ENCODE measurements around the gene S100PBP.

The S100PBP gene

DNA sequence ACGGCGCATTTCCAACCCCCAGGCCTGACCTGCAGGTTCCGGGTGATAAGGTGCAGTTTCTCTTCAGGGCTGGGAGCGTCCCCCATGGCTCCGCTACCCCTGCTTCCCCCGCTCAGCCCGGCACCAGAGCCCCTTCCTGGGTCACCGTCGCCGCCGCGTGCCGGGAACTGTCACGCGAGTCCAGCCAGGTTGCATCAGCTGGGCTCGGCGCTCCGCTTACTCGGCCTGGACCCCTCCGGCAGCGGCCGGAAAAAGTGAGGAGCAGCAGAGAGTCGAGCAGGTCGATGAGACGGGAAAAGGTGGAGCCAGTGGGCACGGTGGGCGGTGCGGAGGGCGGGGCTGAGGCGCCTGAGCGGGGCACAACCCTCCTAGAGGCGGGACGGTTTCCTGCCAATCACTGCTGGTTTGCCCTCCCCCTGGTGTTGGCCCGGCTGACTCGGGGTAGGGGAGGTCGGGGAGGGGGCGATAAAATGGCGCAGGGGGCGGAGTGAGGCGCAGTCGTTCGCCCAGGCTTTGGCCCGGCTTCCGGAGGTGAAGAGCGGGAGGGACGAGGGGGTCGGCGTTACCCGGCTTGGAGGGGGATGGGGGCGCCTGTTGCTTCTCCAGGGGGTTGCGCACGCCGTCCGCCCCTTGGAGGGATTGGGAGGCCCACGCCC lies at the start of gene S100PBP, which contains the start of gene YARS1:
S100PBP (plus strand) TSS at position 495 of the 656 bp plus-strand sequence. CDS start 8,447 bp downstream, outside the sequence.
YARS1 (minus strand) TSS at position 200 of the 656 bp plus-strand sequence; CDS start at position 86, 114 bp downstream.
- DNase-seq, result peak; percentile 98

DNA sequence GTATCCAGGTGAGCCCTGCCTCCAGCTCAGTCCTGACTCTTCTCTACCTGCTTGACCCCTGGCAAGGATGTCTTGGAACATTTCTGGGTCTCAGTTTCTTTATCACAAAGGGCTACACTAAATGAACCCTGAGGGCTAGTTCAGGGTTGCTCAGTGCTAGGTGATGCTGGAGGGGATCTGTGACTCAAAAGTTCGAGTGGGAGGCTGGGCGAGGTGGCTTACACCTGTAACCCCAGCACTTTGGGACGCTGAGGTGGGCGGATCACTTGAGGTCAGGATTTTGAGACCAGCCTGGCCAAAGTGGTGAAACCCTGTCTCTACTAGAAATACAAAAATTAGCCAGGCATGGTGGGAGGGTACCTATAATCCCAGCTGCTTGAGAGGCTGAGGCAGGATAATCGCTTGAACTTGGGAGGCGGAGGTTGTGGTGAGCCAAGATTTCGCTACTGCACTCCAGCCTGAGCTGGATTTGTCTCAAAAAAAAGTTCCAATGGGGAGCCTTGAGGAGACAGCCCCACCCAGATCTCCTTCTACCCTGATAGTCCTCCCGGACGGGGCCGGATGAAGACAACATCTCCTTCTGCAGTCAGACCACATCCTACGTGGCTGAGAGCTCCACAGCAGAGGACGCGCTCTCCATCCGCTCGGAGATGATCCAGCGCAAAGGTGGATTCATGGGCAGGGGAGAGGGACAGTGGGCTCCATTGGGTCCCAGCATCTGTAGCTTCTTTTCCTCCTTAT lies 49.2 kb upstream of the S100PBP start:
- no peak for DNase-seq

DNA sequence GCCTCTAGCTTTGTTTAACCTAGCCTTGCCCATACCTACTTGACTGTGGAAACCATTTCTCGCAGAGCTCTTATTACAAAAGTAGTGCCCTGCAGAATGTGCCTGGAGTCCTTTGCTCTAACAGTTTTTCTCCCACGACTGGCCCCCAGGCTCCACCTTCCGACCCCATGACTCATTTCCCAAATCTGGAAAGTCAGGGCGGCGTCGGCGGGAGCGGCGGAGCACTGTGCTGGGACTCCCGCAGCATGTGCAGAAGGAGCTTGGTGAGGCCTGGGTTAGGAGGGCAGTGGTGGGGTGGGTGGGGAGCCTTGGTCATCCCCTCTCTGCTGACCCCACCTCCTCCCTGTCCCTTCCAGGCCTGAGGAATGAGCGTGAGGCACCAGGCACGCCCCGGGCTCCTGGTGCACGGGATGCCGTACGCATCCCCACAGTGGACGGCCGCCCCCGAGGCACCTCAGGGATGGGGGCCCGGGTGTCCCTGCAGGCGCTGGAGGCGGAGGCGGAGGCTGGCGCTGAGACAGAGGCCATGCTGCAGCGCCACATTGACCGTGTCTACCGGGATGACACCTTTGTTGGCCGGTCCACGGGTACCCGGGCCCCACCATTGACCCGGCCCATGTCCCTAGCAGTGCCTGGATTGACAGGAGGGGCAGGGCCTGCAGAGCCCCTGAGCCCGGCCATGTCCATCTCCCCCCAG lies 47.8 kb upstream of the S100PBP start:
- peak; percentile 27 for DNase-seq

DNA sequence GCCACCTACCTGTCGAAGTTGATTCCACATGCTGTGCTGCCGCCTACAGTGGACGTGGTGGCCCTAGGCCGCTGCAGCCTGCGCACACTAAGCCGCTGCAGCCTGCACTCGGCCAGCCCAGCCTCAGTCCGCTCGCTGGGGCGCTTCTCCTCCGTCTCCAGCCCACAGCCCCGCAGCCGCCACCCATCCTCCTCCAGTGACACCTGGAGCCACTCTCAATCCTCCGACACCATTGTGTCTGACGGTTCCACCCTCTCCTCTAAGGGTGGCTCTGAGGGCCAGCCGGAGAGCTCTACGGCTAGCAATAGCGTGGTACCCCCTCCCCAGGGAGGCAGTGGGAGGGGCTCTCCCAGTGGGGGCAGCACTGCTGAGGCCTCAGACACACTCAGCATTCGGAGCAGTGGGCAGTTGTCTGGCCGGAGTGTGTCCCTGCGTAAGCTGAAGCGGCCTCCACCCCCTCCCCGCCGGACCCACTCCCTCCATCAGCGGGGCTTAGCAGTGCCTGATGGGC lies 47.2 kb upstream of the S100PBP start:
- no peak for DNase-seq

DNA sequence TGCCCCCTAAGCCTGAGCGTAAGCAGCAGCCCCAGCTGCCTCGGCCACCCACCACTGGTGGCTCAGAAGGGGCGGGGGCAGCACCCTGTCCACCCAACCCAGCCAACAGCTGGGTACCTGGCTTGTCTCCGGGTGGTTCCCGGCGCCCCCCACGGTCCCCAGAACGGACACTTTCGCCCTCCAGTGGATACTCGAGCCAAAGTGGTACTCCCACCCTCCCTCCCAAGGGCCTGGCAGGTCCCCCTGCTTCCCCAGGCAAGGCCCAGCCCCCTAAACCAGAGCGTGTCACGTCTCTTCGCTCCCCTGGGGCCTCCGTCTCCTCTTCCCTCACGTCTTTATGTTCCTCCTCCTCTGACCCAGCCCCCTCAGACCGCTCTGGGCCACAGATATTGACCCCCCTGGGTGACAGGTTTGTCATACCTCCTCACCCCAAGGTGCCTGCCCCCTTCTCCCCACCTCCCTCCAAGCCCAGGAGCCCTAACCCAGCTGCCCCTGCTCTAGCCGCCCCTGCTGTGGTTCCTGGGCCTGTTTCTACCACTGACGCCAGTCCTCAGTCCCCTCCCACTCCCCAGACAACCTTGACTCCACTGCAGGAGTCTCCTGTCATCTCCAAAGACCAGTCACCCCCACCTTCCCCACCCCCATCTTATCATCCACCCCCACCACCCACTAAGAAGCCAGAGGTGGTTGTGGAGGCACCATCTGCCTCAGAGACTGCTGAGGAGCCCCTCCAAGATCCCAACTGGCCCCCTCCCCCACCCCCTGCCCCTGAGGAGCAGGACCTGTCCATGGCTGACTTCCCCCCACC lies 46.5 kb upstream of the S100PBP start:
- no peak for DNase-seq

DNA sequence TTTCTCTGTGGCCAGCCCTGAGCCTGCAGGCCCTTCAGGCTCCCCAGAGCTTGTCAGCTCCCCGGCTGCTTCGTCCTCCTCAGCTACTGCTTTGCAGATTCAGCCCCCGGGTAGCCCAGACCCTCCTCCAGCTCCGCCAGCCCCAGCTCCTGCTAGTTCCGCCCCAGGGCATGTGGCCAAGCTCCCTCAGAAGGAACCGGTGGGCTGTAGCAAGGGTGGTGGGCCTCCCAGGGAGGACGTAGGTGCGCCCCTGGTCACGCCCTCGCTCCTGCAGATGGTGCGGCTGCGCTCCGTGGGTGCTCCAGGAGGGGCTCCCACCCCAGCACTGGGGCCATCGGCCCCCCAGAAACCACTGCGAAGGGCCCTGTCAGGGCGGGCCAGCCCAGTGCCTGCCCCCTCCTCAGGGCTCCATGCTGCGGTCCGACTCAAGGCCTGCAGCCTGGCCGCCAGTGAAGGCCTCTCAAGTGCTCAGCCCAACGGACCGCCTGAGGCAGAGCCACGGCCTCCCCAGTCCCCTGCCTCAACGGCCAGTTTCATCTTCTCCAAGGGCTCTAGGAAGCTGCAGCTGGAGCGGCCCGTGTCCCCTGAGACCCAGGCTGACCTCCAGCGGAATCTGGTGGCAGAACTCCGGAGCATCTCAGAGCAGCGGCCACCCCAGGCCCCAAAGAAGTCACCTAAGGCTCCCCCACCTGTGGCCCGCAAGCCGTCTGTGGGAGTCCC lies 45.7 kb upstream of the S100PBP start:
- DNase-seq, result no peak

DNA sequence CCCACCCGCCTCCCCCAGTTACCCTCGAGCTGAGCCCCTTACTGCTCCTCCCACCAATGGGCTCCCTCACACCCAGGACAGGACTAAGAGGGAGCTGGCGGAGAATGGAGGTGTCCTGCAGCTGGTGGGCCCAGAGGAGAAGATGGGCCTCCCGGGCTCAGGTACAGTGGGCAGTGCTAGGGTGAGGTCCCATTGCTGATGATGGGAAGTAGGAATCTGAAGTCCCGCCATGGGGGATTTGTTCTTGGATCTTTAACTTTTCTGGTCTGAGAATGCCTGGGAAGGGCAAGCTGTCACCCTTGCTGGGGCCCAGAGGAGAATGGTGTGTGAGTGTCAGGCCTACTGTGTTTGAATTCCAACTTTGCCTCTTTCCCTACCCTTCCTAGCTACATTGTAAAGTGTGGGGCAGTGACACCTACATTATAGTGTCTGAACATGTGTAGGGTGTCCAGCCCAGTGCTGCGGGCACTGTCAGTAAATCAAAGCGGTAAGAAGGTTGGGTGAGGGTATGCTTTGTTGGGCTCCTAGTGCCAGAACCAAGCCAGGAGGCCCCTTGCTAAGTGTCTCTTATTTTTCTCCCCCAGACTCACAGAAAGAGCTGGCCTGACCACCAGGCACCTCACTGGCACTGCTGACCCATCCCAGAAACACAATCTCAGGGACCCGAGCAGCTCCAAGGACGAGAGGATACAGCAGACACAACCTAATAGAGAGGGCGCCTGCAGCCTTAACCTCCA lies 45.0 kb upstream of the S100PBP start:
- no peak for DNase-seq

DNA sequence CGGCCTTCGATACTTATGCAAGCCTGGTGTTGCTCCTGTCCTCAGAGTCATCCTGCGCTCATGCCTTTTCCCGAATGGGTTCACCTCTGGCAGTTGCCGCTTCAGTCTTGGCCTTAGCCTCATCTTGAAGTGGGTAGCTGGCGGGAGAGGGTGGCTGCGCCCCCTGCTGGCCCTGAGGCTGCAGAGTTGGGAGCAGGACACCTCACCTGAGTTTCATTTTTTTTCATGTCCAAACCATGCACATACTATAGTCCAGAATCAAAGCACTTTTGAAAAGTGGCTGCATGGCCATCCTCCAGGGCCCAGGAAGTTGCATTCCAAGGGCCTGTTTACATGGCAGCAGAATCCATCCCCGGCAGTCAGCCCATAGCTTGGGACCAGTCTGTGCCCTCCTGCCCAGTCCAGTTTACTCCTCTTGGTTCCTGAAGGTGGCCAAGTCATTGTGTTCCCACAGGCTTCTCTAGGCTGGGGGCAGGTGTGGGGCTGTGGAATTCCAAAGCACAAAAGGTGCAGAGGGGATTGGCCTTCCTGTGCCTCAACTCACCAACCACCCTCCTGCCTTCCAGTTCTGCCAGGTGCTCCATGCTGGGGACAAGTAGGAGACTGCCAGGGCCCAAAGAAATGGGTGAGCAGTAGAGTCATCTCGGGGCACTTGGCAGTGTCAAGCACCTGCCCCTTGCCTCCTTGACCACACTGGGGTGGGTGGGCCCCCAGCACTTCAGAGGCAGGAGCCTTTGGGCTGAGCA lies 44.3 kb upstream of the S100PBP start:
- peak; percentile 55 for DNase-seq

DNA sequence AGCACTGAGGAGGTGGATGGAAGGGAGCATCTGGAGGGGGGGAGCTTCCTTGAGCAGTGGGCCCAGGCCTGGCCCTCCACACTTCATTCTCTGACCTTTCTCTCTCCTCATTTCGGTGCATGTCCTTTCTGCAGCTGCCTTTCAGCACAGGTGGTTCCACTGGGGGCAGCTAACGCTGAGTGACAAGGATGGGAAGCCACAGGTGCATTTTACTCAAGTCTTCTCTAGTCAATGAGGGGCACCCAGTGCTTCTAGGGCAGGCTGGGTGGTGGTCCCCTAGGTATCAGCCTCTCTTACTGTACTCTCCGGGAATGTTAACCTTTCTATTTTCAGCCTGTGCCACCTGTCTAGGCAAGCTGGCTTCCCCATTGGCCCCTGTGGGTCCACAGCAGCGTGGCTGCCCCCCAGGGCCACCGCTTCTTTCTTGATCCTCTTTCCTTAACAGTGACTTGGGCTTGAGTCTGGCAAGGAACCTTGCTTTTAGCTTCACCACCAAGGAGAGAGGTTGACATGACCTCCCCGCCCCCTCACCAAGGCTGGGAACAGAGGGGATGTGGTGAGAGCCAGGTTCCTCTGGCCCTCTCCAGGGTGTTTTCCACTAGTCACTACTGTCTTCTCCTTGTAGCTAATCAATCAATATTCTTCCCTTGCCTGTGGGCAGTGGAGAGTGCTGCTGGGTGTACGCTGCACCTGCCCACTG lies 43.5 kb upstream of the S100PBP start:
- DNase-seq, result no peak

DNA sequence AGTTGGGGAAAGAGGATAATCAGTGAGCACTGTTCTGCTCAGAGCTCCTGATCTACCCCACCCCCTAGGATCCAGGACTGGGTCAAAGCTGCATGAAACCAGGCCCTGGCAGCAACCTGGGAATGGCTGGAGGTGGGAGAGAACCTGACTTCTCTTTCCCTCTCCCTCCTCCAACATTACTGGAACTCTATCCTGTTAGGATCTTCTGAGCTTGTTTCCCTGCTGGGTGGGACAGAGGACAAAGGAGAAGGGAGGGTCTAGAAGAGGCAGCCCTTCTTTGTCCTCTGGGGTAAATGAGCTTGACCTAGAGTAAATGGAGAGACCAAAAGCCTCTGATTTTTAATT lies 43.0 kb upstream of the S100PBP start:
- no peak for DNase-seq

DNA sequence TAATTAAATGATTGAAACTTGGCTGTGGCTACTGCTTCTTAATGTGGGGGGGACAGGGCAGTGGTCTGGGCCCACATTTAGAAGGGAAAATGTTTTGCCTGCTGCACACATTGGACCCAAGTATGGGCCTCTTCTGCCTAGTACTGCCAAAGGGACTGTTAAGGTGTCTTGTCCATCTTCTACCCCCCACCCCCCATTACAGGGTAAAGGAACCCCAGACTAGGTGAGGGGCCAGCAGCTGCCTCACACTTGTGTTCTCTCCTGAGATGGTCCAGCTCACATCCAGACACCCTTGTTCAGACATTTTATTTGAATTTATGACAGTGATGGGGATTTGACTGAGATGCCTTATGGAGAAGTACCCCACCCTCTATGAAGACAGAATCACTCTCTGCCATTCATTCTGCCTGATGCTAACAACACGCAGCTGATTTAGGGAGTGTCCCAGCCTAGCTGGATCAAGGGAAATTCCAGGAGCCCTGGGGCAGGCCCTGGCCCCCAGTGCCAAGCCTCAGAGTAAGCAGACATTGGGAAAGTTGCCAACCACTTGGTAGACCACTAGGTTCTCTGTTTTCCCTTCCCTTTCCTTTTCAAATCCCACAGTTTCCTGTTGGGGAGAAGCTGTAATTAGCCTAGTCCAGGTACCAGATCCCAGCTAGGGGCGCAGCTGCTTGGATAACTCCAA lies 42.4 kb upstream of the S100PBP start:
- no peak for DNase-seq

DNA sequence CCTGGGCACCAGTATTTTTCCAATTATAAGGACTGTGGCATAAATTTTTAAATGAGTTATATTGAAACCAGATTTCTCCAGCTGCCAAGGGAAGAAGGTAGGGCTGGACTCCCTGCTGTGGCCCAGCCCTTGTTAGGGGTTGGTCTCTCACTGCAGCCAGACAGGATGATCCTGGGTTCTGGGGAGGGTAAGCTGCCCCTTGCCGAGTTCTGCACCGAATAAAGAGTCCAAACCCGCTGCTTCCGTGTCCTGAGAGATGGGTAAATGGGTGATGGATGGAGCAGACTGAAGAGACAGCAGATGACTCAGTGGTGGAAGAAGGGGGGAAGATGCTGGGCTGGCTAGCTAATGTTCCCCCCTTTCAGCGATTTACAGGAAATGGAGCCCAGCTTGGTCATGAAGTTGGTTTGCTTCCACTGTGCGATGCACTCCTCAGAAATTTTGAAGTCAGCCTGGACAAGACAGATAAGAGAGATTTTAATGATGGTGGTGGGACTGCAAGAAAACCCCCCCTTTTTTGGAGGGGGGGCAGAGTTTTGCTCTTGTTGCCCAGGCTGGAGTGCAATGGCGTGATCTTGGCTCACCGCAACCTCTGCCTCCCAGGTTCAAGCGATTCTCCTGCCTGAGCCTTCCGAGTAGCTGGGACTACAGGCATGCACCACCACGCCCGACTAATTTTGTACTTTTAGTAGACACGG lies 41.7 kb upstream of the S100PBP start:
- peak; percentile 37 for DNase-seq

DNA sequence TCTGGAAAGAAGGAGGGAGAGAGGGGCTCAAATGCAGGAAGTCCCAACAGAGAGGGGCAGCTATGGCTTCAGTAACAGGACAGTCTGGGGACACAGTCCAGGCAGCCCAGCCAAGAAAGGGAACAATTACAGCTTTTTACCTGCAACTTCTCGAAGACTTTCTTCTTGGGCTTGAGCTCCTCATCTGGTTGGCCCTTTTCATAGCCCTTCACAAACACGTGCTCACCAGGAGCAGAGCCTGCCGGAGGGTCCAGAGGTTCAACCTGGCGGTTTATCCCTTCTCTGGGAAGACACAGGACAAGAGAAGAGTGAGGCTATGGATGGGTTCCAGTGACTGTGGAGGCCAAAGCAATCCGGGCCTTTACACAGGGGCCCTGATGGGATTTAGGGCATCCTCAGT lies 38.2 kb upstream of the S100PBP start:
- DNase-seq, result no peak

DNA sequence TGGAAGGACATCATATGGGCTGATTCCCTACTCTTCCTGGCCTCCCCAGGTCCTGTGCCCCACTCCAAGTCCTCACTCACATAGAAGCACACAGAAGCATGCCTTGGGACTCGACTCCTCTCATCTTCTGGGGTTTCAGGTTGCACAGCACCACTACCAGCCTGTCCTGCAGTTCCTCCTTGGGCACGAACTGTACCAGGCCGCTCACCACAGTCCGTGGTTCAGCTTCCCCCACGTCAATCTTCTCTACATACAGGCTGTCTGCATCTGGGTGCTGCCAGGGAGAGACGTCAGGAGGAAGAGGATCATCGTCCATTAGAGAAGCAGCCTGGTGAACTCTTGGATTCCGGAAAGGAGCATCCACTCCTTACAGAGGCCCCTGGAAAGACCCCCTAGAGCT lies 37.4 kb upstream of the S100PBP start:
- no peak for DNase-seq

DNA sequence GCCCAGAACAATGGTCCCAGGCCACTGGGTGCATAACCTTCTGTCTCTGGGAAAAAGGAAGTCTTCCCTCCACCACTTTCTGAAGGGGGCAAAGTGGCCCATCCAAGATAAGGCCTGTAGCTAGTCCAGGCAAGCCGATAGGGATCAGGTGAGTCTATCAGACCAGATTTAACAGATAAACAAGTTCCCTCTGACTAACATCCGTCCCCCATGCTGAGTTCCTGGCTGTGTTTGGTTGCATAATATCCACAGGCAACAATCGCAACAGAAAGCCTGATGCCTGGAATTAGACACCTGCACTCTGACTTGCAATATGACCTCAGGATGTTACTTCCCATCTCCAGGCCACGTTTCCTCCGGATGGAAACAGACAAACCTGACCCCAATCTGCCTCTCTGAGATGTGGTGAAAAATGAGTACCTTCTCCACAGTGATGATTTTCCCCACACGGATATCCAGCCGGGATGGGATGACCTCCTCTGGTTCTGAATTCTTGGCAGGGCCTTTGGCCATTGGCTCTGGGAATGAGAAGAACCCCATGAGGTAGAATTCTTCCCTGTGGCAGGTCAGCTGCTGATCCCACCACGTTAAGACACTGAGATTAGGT lies 36.7 kb upstream of the S100PBP start:
- DNase-seq, result no peak

DNA sequence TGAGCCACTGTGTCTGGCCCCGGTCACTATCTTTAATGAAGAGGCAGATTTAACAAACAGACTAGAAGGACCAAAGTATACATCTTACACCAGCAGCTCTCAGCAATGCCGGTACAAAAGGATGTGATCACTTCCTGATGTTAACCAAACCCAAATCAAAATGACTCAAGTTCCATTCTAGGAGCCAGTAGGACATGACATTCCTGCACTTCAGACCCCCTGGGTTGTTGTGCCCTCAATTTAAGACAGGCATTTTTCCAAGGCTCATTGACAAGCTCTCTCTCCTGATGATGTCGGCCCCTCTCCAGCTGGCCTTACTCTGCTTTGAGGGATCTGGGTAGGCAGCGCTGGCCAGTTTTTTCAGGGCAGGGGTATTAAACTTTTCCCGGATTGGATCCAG lies 35.4 kb upstream of the S100PBP start:
- DNase-seq, result no peak

DNA sequence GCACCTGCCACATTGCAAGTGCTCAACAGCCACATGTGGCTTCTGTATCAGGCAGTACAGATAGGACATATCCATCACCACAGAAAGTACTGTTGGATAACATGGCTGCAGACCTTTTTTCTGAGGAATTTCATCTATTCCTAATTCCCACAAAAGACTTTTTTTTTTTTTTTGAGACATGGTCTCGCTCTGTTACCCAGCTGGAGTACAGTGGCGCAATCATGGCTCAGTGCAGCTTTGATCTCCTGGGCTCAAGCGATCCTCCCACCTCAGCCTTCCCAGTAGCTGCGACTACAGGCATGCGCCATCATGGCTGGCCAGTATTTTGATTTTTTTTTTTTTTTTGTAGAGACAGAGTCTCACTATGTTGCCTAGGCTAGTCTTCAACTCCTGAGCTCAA lies 33.6 kb upstream of the S100PBP start:
- DNase-seq, result no peak

DNA sequence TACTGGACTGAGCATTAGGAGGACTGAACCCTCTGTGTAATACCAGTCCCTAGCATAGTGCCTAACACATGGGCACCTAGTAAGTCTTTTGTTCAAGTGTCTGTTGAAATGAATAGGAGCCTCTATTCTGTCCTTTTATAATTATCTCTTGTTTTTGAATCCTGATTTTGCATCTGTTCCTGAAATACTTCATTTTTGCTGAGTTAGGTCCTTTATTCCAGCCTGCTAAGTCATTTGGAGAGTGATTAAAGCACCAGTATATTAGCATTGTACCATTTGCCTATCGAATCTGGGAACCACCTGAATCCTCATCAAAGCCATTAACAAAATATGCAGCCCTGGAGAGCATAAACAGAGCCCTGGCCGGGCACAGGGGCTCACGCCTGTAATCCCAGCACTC lies 32.6 kb upstream of the S100PBP start:
- no peak for DNase-seq

All from HCEC 1CT (cell line).